ENCODE data around the gene CNOT8. TPM values are rescaled to one million over a fixed set of nuclear protein-coding genes. Genes with fewer than 3 reads are reported as not detected.
A peak's percentile ranks its signal among the peaks of the same experiment; 100 is the strongest.

Gene CNOT8
- total and polyA plus RNA-seq, 2 of the 4 experiments (the other 2 are of a cell fraction): 41.4 to 49.1 TPM

GRCh38 chr5:154857530-154858296 lies 714 bp upstream of the CNOT8 start:
- WGBS, 2 experiments (ENCODE audit: extremely low coverage in 2 of 2, insufficient read length in 1 of 2): 0% methylated on average over 16 of the region's 59 CpGs; no CpG with 5 or more reads in 1 of the 2 experiments
- H3K14ac ChIP-seq (replicated peaks; ENCODE audit: low read depth, low read length): peak overlapping the region; percentile 100
- no peaks in the 10 kb centered on the region for H3K27me3 ChIP-seq (ENCODE audit: control insufficient read depth, insufficient read depth, low read length)
- peaks cover 4 to 20% of the 10 kb centered on the region in 2 experiments for H3K79me1 ChIP-seq (ENCODE audit: low read depth in 1 of 2, low read length in 2 of 2)
- CTCF ChIA-PET: interaction anchor here (1.1 kb wide), 1 partner anchor 207 kb away, joined by 4 read pairs; no protein-coding TSS in a partner anchor
- peak overlapping the region; percentile 98 for H2AK9ac ChIP-seq (replicated peaks; ENCODE audit: low read depth, low read length, poor library complexity)
- H2BK20ac ChIP-seq (ENCODE audit: low read depth, low read length): peak overlapping the region; percentile 96
- H4K20me1 ChIP-seq (ENCODE audit: insufficient read depth, low read length): peaks cover 2% of the 10 kb centered on the region
- H2AFZ ChIP-seq (replicated peaks; ENCODE audit: low read length, poor library complexity): peak overlapping the region; percentile 100
- H3K4ac ChIP-seq (ENCODE audit: low read depth, low read length): peak overlapping the region; percentile 99
- H3K9me3 ChIP-seq (ENCODE audit: control insufficient read depth, insufficient read depth, low read length): no peaks in the 10 kb centered on the region
- H2BK120ac ChIP-seq (ENCODE audit: low read depth, low read length): peak overlapping the region; percentile 99
- peak overlapping the region; percentile 91 for H3K9ac ChIP-seq (ENCODE audit: low read depth, low read length)
- H3K56ac ChIP-seq (ENCODE audit: extremely low read depth, insufficient read depth, low read length): peak overlapping the region; percentile 99
- H4K8ac ChIP-seq (ENCODE audit: low read depth in 2 of 2, low read length in 2 of 2): peak overlapping the region; percentile 82 to 100
- H2BK15ac ChIP-seq (ENCODE audit: low read depth, low read length): peak overlapping the region; percentile 100; the same call in 2 of the 3 replicates
- TF ChIP-seq MXI1 (IDR thresholded peaks at IDR 0.05; ENCODE audit: borderline replicate concordance, low read depth, low read length) (peak; percentile 98), MAFK (IDR thresholded peaks at IDR 0.05; ENCODE audit: low read depth, low read length) (no peak), POLR2A (IDR thresholded peaks at IDR 0.05; ENCODE audit: low read depth, low read length) (peak; percentile 80), ELK1 (IDR thresholded peaks at IDR 0.05; ENCODE audit: borderline replicate concordance, low read depth, low read length) (no peak), BHLHE40 (IDR thresholded peaks at IDR 0.05; ENCODE audit: low read depth, low read length) (no peak), MAZ (IDR thresholded peaks at IDR 0.05; ENCODE audit: borderline replicate concordance, low read depth, low read length) (peak; percentile 4; the same call in 1 of the 2 replicates), SMC3 (IDR thresholded peaks at IDR 0.05; ENCODE audit: low read depth, low read length) (no peak), RAD21 (IDR thresholded peaks at IDR 0.05; ENCODE audit: low read length) (no peak)
- TF ChIP-seq, protein P1, sequence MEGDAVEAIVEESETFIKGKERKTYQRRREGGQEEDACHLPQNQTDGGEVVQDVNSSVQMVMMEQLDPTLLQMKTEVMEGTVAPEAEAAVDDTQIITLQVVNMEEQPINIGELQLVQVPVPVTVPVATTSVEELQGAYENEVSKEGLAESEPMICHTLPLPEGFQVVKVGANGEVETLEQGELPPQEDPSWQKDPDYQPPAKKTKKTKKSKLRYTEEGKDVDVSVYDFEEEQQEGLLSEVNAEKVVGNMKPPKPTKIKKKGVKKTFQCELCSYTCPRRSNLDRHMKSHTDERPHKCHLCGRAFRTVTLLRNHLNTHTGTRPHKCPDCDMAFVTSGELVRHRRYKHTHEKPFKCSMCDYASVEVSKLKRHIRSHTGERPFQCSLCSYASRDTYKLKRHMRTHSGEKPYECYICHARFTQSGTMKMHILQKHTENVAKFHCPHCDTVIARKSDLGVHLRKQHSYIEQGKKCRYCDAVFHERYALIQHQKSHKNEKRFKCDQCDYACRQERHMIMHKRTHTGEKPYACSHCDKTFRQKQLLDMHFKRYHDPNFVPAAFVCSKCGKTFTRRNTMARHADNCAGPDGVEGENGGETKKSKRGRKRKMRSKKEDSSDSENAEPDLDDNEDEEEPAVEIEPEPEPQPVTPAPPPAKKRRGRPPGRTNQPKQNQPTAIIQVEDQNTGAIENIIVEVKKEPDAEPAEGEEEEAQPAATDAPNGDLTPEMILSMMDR (conservative IDR thresholded peaks at IDR 0.05; ENCODE audit: low read depth, low read length): 0 out of 2 replicates have a peak, but pooled peaks have one; percentile 0
- DNase-seq (peak; percentile 96), ATAC-seq (ENCODE audit: low read depth) (peak; percentile 81)
- intact Hi-C loops (cut with micrococcal nuclease): loop anchor here (2.0 to 5.0 kb wide), 4 partner anchors 63 to 665 kb away; partner anchors contain the start of genes GALNT10, GEMIN5 and LARP1
- peak overlapping the region; percentile 94 for H3K27ac ChIP-seq (ENCODE audit: insufficient read depth, low read length)
- peak overlapping the region; percentile 90; the same call in 1 of the 2 replicates for H2AK5ac ChIP-seq (ENCODE audit: low read depth, low read length)
- H3K18ac ChIP-seq (ENCODE audit: low read depth, low read length): peak overlapping the region; percentile 90
- peak overlapping the region; percentile 100 for H3K23ac ChIP-seq (ENCODE audit: low read depth, low read length)
- peak overlapping the region; percentile 97 for H2BK5ac ChIP-seq (ENCODE audit: low read depth, low read length, poor library complexity, severe bottlenecking)
- H3K4me3 ChIP-seq (ENCODE audit: insufficient read depth, low read depth, low read length): peak overlapping the region; percentile 61
- H3K4me2 ChIP-seq (ENCODE audit: low read depth, low read length): peak overlapping the region; percentile 98
- peak overlapping the region; percentile 91 for H4K5ac ChIP-seq (ENCODE audit: low read depth, low read length)
- H3K36me3 ChIP-seq (ENCODE audit: control insufficient read depth, insufficient read depth, low read length): no peaks in the 10 kb centered on the region
- POLR2A ChIA-PET (ENCODE audit: unreplicated experiment): interaction anchor here (0.6 kb wide), 1 partner anchor 175 kb away, joined by 7 read pairs; no protein-coding TSS in a partner anchor
- H3K4me1 ChIP-seq (ENCODE audit: control insufficient read depth, insufficient read depth, low read length): peaks cover 1% of the 10 kb centered on the region; the same call in 1 of the 2 replicates
- in situ Hi-C loops (cut with MboI; ENCODE audit: low sequenced_read_pairs): no loop called here
- H4K91ac ChIP-seq (ENCODE audit: insufficient read depth, low read depth, low read length): peak overlapping the region; percentile 100
- dilution Hi-C loops (cut with HindIII; ENCODE audit: low sequenced_read_pairs, unreplicated experiment): no loop called here
- no TSS peak for BruUV-seq (replicated peaks)
- H3K9me1 ChIP-seq (ENCODE audit: insufficient read depth, low read length): no peaks in the 10 kb centered on the region

Data from IMR-90 (cell line).